Osteocyte (in vitro differentiated cells): ENCODE data around the gene TXNDC11. TPM values are rescaled to one million over a fixed set of nuclear protein-coding genes. Genes with fewer than 3 reads are reported as not detected.

Source experiments
- DNase-seq: peaks from one replicate; pipeline ENCODE4 v3.0.0; 2021; ENCODE audit warnings: mixed read lengths; ENCODE audit not compliant: unreplicated experiment; ENCODE audit errors: extremely low spot score
- H3K27ac Mint-ChIP-seq: one replicate; pipeline ENCODE4 v1.8.0; 2021; ENCODE audit warnings: mild to moderate bottlenecking, mixed read lengths; ENCODE audit not compliant: unreplicated experiment
- H3K27me3 Mint-ChIP-seq: one replicate; pipeline ENCODE4 v1.8.0; 2021; ENCODE audit warnings: mixed read lengths; ENCODE audit not compliant: unreplicated experiment
- H3K36me3 Mint-ChIP-seq: one replicate; pipeline ENCODE4 v1.8.0; 2021; ENCODE audit warnings: mixed read lengths; ENCODE audit not compliant: unreplicated experiment
- H3K4me1 Mint-ChIP-seq: one replicate; pipeline ENCODE4 v1.8.0; 2021; ENCODE audit warnings: mixed read lengths; ENCODE audit not compliant: unreplicated experiment
- H3K4me3 Mint-ChIP-seq: one replicate; pipeline ENCODE4 v1.8.0; 2021; ENCODE audit warnings: mild to moderate bottlenecking, moderate library complexity, mixed read lengths; ENCODE audit not compliant: unreplicated experiment
- H3K9me3 Mint-ChIP-seq: one replicate; pipeline ENCODE4 v1.8.0; 2021; ENCODE audit warnings: mixed read lengths; ENCODE audit not compliant: unreplicated experiment
- total RNA-seq: library from RNA; stranded (reverse); gene quantifications from 2 replicates; pipeline ENCODE4 v1.2.1, GENCODE V29; 2021
- TF ChIP-seq, protein P1 (sequence below): fragments of 200-600 bp; sonication (generic); IDR thresholded peaks from 2 replicates; pipeline ENCODE4 v1.5.0; 2021; ENCODE audit warnings: antibody characterized with exemption, mild to moderate bottlenecking, moderate library complexity

Gene TXNDC11
- total RNA-seq, 1 donor from 2014 or later, result 31.9 TPM

DNA sequence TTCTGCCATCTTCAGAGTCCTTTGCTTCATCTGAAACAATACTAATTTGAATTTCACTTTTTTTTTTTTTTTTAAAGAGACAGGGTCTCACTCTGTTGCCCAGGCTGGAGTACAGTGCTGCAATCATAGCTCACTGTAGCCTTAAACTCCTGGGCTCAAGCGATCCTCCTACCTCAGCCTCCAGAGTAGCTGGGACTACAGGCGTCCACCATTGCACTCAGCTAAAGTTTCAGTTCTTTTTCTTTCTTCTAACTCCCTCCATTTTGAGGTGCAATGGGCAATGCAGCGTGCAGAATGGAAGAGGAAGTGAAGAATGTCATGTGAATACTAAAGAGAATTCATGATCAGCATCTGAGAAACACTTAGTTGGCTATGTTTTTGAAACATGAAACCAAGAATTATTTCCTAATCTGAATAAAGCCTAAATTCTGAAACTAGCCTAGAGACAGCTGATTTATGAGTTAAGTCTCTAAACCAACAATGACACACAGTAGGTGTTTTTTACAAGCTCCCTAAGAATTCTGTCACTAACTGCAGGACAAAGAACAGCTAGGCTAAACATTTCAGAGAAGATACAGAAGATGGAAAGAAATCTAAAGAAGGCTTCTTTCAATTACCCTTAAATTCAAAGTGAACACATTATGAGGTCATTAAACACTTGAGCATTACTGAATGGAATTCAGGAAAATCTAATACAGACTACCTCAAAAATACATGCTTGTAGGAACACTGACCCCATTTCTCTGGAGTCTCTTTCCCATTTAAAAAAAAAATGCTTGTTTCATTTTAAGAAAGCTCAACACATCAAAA lies 53.4 kb downstream of the TXNDC11 start:
- H3K36me3 Mint-ChIP-seq, result peaks cover 42% of the 10 kb centered on the region
- H3K27ac Mint-ChIP-seq, result peak overlapping the region; percentile 38
- no peaks in the 10 kb centered on the region for H3K9me3 Mint-ChIP-seq
- TF ChIP-seq, protein P1, sequence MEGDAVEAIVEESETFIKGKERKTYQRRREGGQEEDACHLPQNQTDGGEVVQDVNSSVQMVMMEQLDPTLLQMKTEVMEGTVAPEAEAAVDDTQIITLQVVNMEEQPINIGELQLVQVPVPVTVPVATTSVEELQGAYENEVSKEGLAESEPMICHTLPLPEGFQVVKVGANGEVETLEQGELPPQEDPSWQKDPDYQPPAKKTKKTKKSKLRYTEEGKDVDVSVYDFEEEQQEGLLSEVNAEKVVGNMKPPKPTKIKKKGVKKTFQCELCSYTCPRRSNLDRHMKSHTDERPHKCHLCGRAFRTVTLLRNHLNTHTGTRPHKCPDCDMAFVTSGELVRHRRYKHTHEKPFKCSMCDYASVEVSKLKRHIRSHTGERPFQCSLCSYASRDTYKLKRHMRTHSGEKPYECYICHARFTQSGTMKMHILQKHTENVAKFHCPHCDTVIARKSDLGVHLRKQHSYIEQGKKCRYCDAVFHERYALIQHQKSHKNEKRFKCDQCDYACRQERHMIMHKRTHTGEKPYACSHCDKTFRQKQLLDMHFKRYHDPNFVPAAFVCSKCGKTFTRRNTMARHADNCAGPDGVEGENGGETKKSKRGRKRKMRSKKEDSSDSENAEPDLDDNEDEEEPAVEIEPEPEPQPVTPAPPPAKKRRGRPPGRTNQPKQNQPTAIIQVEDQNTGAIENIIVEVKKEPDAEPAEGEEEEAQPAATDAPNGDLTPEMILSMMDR, result no peak
- H3K27me3 Mint-ChIP-seq, result no peaks in the 10 kb centered on the region
- H3K4me1 Mint-ChIP-seq, result peaks cover 29% of the 10 kb centered on the region
- DNase-seq, result no peak
- no peak overlapping the region for H3K4me3 Mint-ChIP-seq

DNA sequence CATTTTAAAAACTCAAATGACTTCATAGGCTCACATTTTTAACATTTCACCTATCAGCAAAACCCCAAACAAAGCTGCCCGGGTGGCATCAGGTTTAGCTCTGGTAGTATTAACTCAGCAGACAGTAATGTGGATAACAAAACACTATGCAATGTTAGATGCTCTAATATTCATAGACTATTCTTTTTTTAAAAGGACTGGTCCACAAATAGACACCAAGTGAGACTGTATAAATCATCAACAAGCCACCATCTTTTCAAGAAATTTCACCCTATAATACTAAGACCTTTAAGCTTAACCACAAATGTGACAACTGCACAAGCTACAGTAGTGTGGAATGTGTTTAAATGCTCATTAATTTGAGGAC lies 54.2 kb downstream of the TXNDC11 start:
- no peak for DNase-seq
- Mint-ChIP-seq H3K4me1 (peaks cover 29% of the 10 kb centered on the region), H3K9me3 (no peaks in the 10 kb centered on the region), H3K27ac (no peak overlapping the region), H3K27me3 (no peaks in the 10 kb centered on the region), H3K4me3 (no peak overlapping the region), H3K36me3 (peaks cover 49% of the 10 kb centered on the region)
- TF ChIP-seq, protein P1, result no peak

DNA sequence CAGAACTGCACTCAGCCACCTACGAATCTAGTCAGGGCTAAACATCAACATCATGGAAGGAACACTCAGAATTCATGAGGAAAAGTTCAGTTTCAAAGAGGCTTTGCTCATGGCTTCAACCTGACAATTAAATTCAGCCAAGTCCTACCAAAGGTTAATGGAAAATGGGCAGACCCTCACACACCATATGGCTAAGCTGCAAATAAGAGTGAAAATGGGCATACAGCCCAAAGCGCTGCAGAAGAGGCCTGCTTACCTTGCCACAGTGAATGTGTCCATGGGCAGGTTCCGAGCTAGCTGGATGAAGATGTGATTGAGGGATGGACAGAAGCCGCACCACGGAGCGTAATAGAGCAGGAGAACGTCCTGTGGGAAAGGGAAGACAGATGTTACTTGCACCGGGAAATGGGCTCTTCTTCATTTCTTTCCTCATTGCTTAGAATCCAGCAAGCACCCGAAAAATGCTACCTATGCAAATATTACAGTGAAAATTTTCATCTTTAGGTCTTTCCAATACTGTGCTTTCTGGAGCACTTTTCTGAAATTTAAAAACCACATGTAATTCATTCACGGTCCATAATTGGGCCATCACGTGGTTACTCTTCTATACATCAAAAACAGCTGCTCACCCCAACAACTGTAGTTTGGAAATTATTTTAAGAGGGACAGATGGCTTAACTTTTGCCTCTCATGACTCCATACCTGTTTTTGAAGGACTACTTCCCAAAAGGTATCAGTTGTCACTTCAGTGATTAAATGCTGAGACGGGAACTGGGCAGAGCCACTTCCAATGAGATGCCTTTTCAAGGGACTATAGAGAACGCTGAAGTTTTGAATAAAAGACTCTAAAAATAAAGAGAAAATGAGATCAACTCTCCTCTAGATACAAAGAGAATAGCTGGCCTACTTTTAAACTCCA lies 54.8 kb downstream of the TXNDC11 start:
- peaks cover 54% of the 10 kb centered on the region for H3K36me3 Mint-ChIP-seq
- H3K27me3 Mint-ChIP-seq, result no peaks in the 10 kb centered on the region
- H3K27ac Mint-ChIP-seq, result peak overlapping the region; percentile 5
- TF ChIP-seq, protein P1, result no peak
- DNase-seq, result no peak
- peaks cover 35% of the 10 kb centered on the region for H3K4me1 Mint-ChIP-seq
- no peaks in the 10 kb centered on the region for H3K9me3 Mint-ChIP-seq
- H3K4me3 Mint-ChIP-seq, result no peak overlapping the region

DNA sequence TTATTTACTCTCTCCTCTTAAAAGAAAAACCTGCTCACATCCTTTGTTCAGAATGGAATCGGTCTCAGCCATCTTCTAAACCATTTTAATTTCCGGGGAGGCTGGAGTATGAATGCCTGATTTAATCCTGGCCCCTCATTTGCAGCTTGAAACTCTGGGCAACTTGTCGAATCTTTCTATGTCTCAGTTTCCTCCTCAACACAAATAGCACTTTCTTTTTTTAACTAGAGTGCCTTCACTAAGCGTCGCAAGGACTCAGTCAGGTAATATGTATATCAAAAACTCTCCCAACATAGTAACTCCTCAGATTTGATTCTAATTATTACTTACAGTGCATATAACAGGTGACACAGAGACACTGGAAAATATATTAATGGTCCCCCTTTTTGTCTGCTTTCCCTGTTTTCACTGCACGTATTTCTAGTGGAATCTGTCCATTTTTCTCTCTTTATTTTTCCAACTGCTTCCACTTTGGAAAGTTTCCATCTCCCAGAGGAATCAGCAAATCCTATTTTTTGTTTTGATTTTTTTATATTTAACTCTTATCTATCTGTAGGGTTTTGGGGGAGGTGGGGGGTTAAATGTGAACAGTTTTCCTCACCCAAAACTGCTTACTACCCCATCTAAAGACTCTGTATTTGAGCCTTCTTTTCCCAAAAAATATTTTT lies 55.8 kb downstream of the TXNDC11 start:
- Mint-ChIP-seq H3K27ac (peak overlapping the region; percentile 5), H3K4me1 (peaks cover 43% of the 10 kb centered on the region), H3K27me3 (no peaks in the 10 kb centered on the region), H3K4me3 (no peak overlapping the region), H3K9me3 (no peaks in the 10 kb centered on the region), H3K36me3 (peaks cover 57% of the 10 kb centered on the region)
- TF ChIP-seq, protein P1, result no peak
- no peak for DNase-seq
